ENCODE results near the gene NEMP1.

DNA sequence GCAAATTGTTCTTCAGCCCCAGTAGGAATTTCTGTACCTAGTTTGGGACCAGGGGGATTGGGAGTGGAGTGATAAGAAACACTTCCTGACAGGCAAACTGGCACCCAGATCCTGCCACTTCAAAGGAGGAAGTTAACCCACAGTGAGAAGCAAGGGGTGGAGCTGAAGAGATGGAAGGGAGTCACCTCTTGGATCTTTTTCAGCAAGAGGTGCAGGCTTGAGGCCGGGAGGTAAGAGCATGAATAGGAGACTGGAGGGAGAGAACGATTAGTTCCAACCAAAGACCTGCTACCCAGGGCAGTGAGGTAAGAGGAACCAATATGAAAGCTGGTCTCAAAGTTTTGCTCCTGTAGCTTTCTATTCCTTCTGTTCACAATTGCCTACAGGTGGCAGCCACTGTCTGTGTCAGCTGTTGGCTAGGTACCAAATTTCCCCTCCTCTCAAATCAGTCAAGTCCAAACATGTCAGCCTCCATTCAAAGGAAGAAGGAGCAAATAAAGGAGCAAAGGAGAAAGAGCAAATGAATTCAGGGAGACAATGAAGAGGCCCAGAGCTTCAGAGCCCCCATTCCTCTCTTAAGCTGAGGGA lies 47.4 kb downstream of the NEMP1 start:
- no peak for TF ChIP-seq GATA2 (IDR thresholded peaks at IDR 0.05; ENCODE audit: low read depth, low read length)
- no peak for TF ChIP-seq GATA3 (IDR thresholded peaks at IDR 0.05; ENCODE audit: low read depth, low read length)
